C4-2B (cell line): ENCODE measurements around the gene VDAC2.
"Not testable (repeated sequence)": the region's sequence is repeated elsewhere in the genome, so short reads cannot be mapped to it uniquely, and the experiment has no call there.

Experiments
- CTCF ChIP-seq: fragments of 450-650 bp; conservative IDR thresholded peaks from 2 replicates; pipeline ENCODE4 v1.5.1; 2017; ENCODE audit warnings: mild to moderate bottlenecking
- ZFX ChIP-seq: fragments of 450-650 bp; IDR thresholded peaks from 2 replicates; pipeline ENCODE4 v1.6.1; 2017

GRCh38 chr10:75199949-75200348, 10.6 kb upstream of the VDAC2 start:
- not testable (repeated sequence) for TF ChIP-seq CTCF, ZFX
